Hematopoietic multipotent progenitor cell treated with erythropoietin and hydrocortisone succinate and interleukin-3 and kit ligand, for 4 days (in vitro differentiated cells): ENCODE measurements around the gene MORC1.
"Not testable (repeated sequence)": the region's sequence is repeated elsewhere in the genome, so short reads cannot be mapped to it uniquely, and the experiment has no call there.

ENCODE experiments used
- DNase-seq: peaks from one replicate; pipeline ENCODE4 v3.0.0-alpha.2; 2015

MORC1 gene

GRCh38 chr3:109109574-109109973 lies 8.4 kb downstream of the MORC1 start:
- DNase-seq: no peak

GRCh38 chr3:109098079-109098644 lies 19.8 kb downstream of the MORC1 start:
- peak; percentile 15 for DNase-seq

- no peak for DNase-seq
Observed at GRCh38 chr3:109095166-109095565, 22.8 kb downstream of the MORC1 start.

GRCh38 chr3:109093561-109093960 lies 24.4 kb downstream of the MORC1 start:
- no peak for DNase-seq

GRCh38 chr3:109091846-109092245 lies 26.1 kb downstream of the MORC1 start:
- DNase-seq: no peak

GRCh38 chr3:109089265-109089664 lies 28.7 kb downstream of the MORC1 start:
- DNase-seq: no peak

- DNase-seq: peak; percentile 71
Observed at GRCh38 chr3:109081746-109082510, 36.0 kb downstream of the MORC1 start.

GRCh38 chr3:109080090-109080489 lies 37.8 kb downstream of the MORC1 start:
- DNase-seq: not testable (repeated sequence)

- peak; percentile 34 for DNase-seq
Observed at GRCh38 chr3:109073116-109073515, 44.8 kb downstream of the MORC1 start.

- DNase-seq: peak; percentile 44
Observed at GRCh38 chr3:109072194-109072593, 45.7 kb downstream of the MORC1 start.

GRCh38 chr3:109071350-109072142 lies 46.4 kb downstream of the MORC1 start:
- DNase-seq: peak; percentile 81

GRCh38 chr3:109070211-109070610 lies 47.7 kb downstream of the MORC1 start:
- DNase-seq: no peak

GRCh38 chr3:109066864-109067263 lies 51.1 kb downstream of the MORC1 start:
- no peak for DNase-seq

- peak; percentile 36 for DNase-seq
Observed at GRCh38 chr3:109059264-109059663, 58.7 kb downstream of the MORC1 start.

GRCh38 chr3:109057616-109058015 lies 60.3 kb downstream of the MORC1 start:
- DNase-seq: no peak

GRCh38 chr3:109057056-109057455 lies 60.9 kb downstream of the MORC1 start:
- DNase-seq: peak; percentile 26

GRCh38 chr3:109050591-109051167 lies 67.3 kb downstream of the MORC1 start:
- DNase-seq: peak; percentile 74

- no peak for DNase-seq
Observed at GRCh38 chr3:109047366-109047765, 70.6 kb downstream of the MORC1 start.

GRCh38 chr3:109045271-109046040 lies 72.5 kb downstream of the MORC1 start:
- DNase-seq: peak; percentile 16

GRCh38 chr3:109035082-109035481 lies 82.9 kb downstream of the MORC1 start:
- no peak for DNase-seq

- DNase-seq: no peak
Observed at GRCh38 chr3:109033000-109033660, 84.8 kb downstream of the MORC1 start.

- no peak for DNase-seq
Observed at GRCh38 chr3:109028753-109029152, 89.2 kb downstream of the MORC1 start.
